DOHH2 (cell line): ENCODE results near the gene THEM5.

Experiments used
- EZH2phosphoT487 ChIP-seq: fragments of 200-600 bp; sonication (generic); IDR thresholded peaks from 2 replicates; pipeline ENCODE4 v1.6.1; 2017; ENCODE audit warnings: borderline replicate concordance, mild to moderate bottlenecking, antibody characterized with exemption, low read length, moderate library complexity, mixed read lengths
- TF ChIP-seq, protein P1 (sequence below): fragments of 200-600 bp; sonication (generic); IDR thresholded peaks from one replicate; pipeline ENCODE4 v1.5.1; 2014; ENCODE audit warnings: antibody characterized with exemption, mild to moderate bottlenecking, low read depth, low read length; ENCODE audit not compliant: poor library complexity, severe bottlenecking

DNA sequence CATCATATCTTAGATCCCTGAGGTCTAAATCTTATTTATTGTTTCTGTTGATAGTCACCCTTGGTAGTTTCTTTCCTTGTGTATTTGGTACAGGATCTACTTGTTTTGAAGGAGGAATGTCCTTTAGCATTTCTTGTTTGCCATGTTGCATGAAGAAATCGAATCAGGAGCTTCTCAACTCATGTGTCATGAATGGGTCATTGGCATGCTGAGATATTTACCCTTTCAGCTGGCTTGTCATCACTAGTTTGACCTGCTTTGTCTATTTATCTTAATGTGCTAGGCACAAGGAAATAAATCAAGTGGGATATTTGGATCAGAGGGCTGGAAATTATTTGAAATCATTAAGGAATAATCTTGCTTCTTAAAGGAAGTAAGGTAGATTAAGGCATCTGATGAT, 32.0 kb upstream of the THEM5 start:
- TF ChIP-seq, protein P1, sequence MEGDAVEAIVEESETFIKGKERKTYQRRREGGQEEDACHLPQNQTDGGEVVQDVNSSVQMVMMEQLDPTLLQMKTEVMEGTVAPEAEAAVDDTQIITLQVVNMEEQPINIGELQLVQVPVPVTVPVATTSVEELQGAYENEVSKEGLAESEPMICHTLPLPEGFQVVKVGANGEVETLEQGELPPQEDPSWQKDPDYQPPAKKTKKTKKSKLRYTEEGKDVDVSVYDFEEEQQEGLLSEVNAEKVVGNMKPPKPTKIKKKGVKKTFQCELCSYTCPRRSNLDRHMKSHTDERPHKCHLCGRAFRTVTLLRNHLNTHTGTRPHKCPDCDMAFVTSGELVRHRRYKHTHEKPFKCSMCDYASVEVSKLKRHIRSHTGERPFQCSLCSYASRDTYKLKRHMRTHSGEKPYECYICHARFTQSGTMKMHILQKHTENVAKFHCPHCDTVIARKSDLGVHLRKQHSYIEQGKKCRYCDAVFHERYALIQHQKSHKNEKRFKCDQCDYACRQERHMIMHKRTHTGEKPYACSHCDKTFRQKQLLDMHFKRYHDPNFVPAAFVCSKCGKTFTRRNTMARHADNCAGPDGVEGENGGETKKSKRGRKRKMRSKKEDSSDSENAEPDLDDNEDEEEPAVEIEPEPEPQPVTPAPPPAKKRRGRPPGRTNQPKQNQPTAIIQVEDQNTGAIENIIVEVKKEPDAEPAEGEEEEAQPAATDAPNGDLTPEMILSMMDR = no peak
- TF ChIP-seq EZH2phosphoT487 = no peak
